ENCODE measurements around the gene GRK7. TPM values are rescaled to one million over a fixed set of nuclear protein-coding genes. Genes with fewer than 3 reads are reported as not detected.

Gene GRK7
- total and polyA plus RNA-seq, 9 of the 15 experiments (the other 6 are each of a cell fraction or from before 2014, with no cell fraction given) = 0.01 to 0.08 (median 0.04) TPM; not detected in 3

DNA sequence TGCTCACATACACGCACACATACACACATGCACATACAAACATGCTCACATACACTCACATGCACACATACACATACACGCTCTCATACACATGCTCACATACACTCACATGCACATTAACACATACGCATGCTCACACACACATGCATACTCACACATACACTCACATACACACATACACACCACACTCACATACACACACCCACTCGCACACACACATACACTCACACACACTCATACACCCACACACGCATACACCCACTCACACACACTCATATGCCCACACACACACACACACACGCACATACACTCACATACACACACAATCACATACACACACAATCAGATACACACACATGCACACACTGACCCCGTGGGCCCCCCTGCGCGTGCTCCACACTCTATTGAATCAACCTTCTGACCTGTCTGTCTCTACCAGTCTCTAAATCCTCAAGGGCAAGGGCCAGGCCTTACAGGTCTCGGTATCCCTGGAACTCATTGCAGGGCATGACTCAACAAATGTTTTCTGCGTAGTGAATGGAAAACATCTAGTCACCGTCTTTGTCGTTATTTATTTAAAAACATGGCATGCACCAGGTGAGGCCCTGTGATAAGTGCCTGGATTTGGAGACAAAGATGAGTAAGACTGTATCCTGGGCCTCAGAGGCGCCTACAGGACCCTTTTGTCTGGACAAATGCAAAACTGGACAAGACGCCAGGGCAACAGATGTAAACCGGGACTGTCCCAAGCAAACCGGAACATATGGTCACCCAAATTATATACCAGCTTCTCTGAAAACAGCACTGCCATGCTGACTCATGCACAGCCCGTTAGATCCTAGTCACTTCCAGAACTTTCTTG is 41.8 kb downstream of the GRK7 start (continued):
- TF ChIP-seq ZNF511 (CRISPR knock-in tag; IDR thresholded peaks at IDR 0.05) (peak; percentile 72), RCOR1 (IDR thresholded peaks at IDR 0.05; ENCODE audit: borderline replicate concordance in 1 of 2, low read depth in 2 of 2, low read length in 2 of 2) (peak; percentile 60 to 94), POLR2B (IDR thresholded peaks at IDR 0.05; ENCODE audit: low read depth, partially characterized antibody) (peak; percentile 52), MCM7 (IDR thresholded peaks at IDR 0.05) (peak; percentile 82 to 97; a peak in 3 of 4 replicates), POLR2A (conservative IDR thresholded peaks at IDR 0.05) (no peak), DIDO1 (tag; IDR thresholded peaks at IDR 0.05; ENCODE audit: low read depth) (peak; percentile 31; the same call in 1 of the 2 replicates), TCF7L2 (IDR thresholded peaks at IDR 0.05; ENCODE audit: low read depth, low read length) (no peak), ZNF23 (CRISPR knock-in tag; IDR thresholded peaks at IDR 0.05) (no peak), JUNB (CRISPR knock-in tag; conservative IDR thresholded peaks at IDR 0.05) (no peak), ZNF512 (tag; IDR thresholded peaks at IDR 0.05) (no peak), ZNF766 (CRISPR knock-in tag; conservative IDR thresholded peaks at IDR 0.05) (no peak), LARP7 (IDR thresholded peaks at IDR 0.05) (peak; percentile 99), NR1H2 (CRISPR knock-in tag; IDR thresholded peaks at IDR 0.05) (no peak), TCF15 (CRISPR knock-in tag; IDR thresholded peaks at IDR 0.05) (0 out of 2 replicates have a peak, but pooled peaks have one; percentile 49), ERF (CRISPR knock-in tag; IDR thresholded peaks at IDR 0.05) (peak; percentile 19; the same call in 1 of the 2 replicates), ZFP91 (CRISPR knock-in tag; IDR thresholded peaks at IDR 0.05) (peak; percentile 64), PHF21A (IDR thresholded peaks at IDR 0.05; ENCODE audit: borderline replicate concordance, low read depth) (peak; percentile 99), NFATC3 (IDR thresholded peaks at IDR 0.05) (peak; percentile 98), FOXA1 (IDR thresholded peaks at IDR 0.05; ENCODE audit: borderline replicate concordance) (no peak)
- TF ChIP-seq, protein P1, sequence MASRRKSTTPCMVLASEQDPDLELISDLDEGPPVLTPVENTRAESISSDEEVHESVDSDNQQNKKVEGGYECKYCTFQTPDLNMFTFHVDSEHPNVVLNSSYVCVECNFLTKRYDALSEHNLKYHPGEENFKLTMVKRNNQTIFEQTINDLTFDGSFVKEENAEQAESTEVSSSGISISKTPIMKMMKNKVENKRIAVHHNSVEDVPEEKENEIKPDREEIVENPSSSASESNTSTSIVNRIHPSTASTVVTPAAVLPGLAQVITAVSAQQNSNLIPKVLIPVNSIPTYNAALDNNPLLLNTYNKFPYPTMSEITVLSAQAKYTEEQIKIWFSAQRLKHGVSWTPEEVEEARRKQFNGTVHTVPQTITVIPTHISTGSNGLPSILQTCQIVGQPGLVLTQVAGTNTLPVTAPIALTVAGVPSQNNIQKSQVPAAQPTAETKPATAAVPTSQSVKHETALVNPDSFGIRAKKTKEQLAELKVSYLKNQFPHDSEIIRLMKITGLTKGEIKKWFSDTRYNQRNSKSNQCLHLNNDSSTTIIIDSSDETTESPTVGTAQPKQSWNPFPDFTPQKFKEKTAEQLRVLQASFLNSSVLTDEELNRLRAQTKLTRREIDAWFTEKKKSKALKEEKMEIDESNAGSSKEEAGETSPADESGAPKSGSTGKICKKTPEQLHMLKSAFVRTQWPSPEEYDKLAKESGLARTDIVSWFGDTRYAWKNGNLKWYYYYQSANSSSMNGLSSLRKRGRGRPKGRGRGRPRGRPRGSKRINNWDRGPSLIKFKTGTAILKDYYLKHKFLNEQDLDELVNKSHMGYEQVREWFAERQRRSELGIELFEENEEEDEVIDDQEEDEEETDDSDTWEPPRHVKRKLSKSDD (conservative IDR thresholded peaks at IDR 0.05; ENCODE audit: low read length) = no peak

All from K562 (cell line).